ES-I3 (cell line): ENCODE measurements around the gene TTC28.

Experiments
- H3K36me3 ChIP-seq: 2 replicates; pipeline ENCODE4 v1.6.1; 2013; ENCODE audit warnings: mild to moderate bottlenecking, low read length, control low read depth, moderate library complexity; ENCODE audit not compliant: insufficient read depth
- H3K4me1 ChIP-seq: 2 replicates; pipeline ENCODE4 v1.6.1; 2013; ENCODE audit warnings: mild to moderate bottlenecking, control low read depth, low read length; ENCODE audit not compliant: insufficient read depth
- H3K9ac ChIP-seq: 2 replicates; pipeline ENCODE4 v1.6.1; 2013; ENCODE audit warnings: low read depth, mild to moderate bottlenecking, low read length, moderate library complexity
- H3K9me3 ChIP-seq: 2 replicates; pipeline ENCODE4 v1.6.1; 2013; ENCODE audit warnings: mild to moderate bottlenecking, low read length, moderate library complexity; ENCODE audit not compliant: control insufficient read depth, insufficient read depth

The TTC28 gene

GRCh38 chr22:28151151-28151816 is 528.4 kb downstream of the TTC28 start:
- Histone ChIP-seq H3K4me1 (peaks cover 4% of the 10 kb centered on the region; the same call in 1 of the 2 replicates), H3K9ac (no peak overlapping the region), H3K9me3 (no peaks in the 10 kb centered on the region), H3K36me3 (no peaks in the 10 kb centered on the region)

GRCh38 chr22:28148816-28149465 is 530.7 kb downstream of the TTC28 start:
- Histone ChIP-seq H3K4me1 (peaks cover 4% of the 10 kb centered on the region; the same call in 1 of the 2 replicates), H3K9ac (no peak overlapping the region), H3K36me3 (no peaks in the 10 kb centered on the region), H3K9me3 (no peaks in the 10 kb centered on the region)

DNA sequence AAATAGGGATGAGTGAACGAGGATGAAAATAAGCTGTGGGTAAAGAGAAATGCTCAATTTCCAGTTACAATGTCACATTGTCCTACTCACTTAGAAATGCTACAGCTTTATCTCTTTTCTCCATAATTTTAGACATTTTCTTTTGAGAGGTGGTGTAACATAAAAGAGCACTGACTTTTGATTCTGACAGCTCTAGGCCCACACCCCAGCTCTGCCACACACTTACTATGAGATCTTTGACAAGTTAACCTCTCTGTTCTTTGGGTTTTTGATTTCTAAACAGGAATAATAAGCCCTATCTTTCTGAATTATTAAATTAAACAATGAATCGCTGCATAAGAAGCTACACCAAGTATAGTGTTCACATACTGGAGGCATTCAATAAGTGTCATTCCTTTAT is 532.2 kb downstream of the TTC28 start:
- Histone ChIP-seq H3K4me1 (peaks cover 4% of the 10 kb centered on the region), H3K36me3 (no peaks in the 10 kb centered on the region), H3K9ac (no peak overlapping the region), H3K9me3 (no peaks in the 10 kb centered on the region)

- Histone ChIP-seq H3K4me1 (peaks cover 10% of the 10 kb centered on the region), H3K36me3 (no peaks in the 10 kb centered on the region), H3K9me3 (no peaks in the 10 kb centered on the region), H3K9ac (no peak overlapping the region)
Measured at GRCh38 chr22:28146401-28147314, 533.0 kb downstream of the TTC28 start.

- no peaks in the 10 kb centered on the region for H3K9me3 ChIP-seq
- H3K9ac ChIP-seq, result no peak overlapping the region
- peaks cover 12% of the 10 kb centered on the region for H3K4me1 ChIP-seq
- H3K36me3 ChIP-seq, result no peaks in the 10 kb centered on the region
Measured at GRCh38 chr22:28143961-28144745, 535.5 kb downstream of the TTC28 start.

- Histone ChIP-seq H3K36me3 (no peaks in the 10 kb centered on the region), H3K9me3 (no peaks in the 10 kb centered on the region), H3K9ac (no peak overlapping the region), H3K4me1 (peaks cover 12% of the 10 kb centered on the region)
Measured at GRCh38 chr22:28143241-28143865, 536.3 kb downstream of the TTC28 start.

DNA sequence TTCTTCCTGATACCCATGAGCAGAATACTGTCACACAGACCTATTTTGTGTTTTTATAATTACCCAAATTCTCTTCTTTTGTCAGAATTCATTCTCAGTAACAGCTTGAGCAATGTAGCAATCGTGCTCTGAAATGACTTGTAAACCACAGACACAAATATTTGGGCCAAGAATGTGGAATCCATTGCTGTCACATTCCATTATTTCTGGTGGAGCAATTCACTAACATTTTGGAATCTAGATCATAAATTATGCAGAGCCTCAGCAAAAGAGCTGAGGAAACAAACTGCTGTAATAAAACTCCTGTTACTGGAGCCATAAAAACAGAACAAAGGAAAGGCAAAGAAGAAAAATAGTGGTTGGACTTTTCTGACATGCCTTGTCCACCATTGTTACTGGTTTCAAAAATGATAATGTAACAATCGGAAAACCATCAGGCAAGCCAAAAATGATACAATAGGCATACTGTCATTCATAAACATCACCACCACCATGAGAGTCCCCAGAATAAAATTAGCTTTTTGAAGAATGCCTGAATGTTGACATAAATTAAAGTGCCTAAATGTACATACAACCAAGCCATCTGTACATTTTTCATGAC is 537.2 kb downstream of the TTC28 start:
- H3K36me3 ChIP-seq, result no peaks in the 10 kb centered on the region
- no peak overlapping the region for H3K9ac ChIP-seq
- H3K9me3 ChIP-seq, result no peaks in the 10 kb centered on the region
- H3K4me1 ChIP-seq, result peaks cover 12% of the 10 kb centered on the region

GRCh38 chr22:28141614-28142013 is 538.0 kb downstream of the TTC28 start:
- no peaks in the 10 kb centered on the region for H3K9me3 ChIP-seq
- H3K9ac ChIP-seq, result no peak overlapping the region
- peaks cover 9% of the 10 kb centered on the region for H3K4me1 ChIP-seq
- no peaks in the 10 kb centered on the region for H3K36me3 ChIP-seq

- Histone ChIP-seq H3K9me3 (no peaks in the 10 kb centered on the region; the same call in 1 of the 2 replicates), H3K36me3 (no peaks in the 10 kb centered on the region), H3K9ac (no peak overlapping the region), H3K4me1 (peaks cover 11% of the 10 kb centered on the region; the same call in 1 of the 2 replicates)
Measured at GRCh38 chr22:28139961-28140360, 539.7 kb downstream of the TTC28 start.

GRCh38 chr22:28139516-28139915 is 540.1 kb downstream of the TTC28 start:
- H3K36me3 ChIP-seq, result no peaks in the 10 kb centered on the region
- H3K9me3 ChIP-seq, result no peaks in the 10 kb centered on the region; the same call in 1 of the 2 replicates
- H3K4me1 ChIP-seq, result peaks cover 11% of the 10 kb centered on the region; the same call in 1 of the 2 replicates
- no peak overlapping the region for H3K9ac ChIP-seq

GRCh38 chr22:28137036-28137435 is 542.6 kb downstream of the TTC28 start:
- Histone ChIP-seq H3K4me1 (peaks cover 9% of the 10 kb centered on the region; the same call in 1 of the 2 replicates), H3K36me3 (no peaks in the 10 kb centered on the region), H3K9ac (no peak overlapping the region), H3K9me3 (no peaks in the 10 kb centered on the region; the same call in 1 of the 2 replicates)

GRCh38 chr22:28132466-28132865 is 547.2 kb downstream of the TTC28 start:
- Histone ChIP-seq H3K9ac (no peak overlapping the region), H3K4me1 (peaks cover 19% of the 10 kb centered on the region; the same call in 1 of the 2 replicates), H3K9me3 (no peaks in the 10 kb centered on the region; the same call in 1 of the 2 replicates), H3K36me3 (no peaks in the 10 kb centered on the region)

- Histone ChIP-seq H3K9ac (no peak overlapping the region), H3K4me1 (peaks cover 17% of the 10 kb centered on the region; the same call in 1 of the 2 replicates), H3K36me3 (no peaks in the 10 kb centered on the region), H3K9me3 (no peaks in the 10 kb centered on the region)
Measured at GRCh38 chr22:28129319-28129962, 550.2 kb downstream of the TTC28 start.
